GM21825 (cell line): ENCODE measurements around the gene ROCK1.
A peak's percentile ranks its signal among the peaks of the same experiment; 100 is the strongest.

Source experiments
- ATAC-seq: cut with Tn5 transposase; IDR thresholded peaks from one replicate; pipeline ENCODE4 v1.9.1; 2021; ENCODE audit warnings: mild to moderate bottlenecking, moderate library complexity; ENCODE audit not compliant: unreplicated experiment

Gene ROCK1

GRCh38 chr18:21109936-21110712, 1.5 kb downstream of the ROCK1 start:
- ATAC-seq: no peak

GRCh38 chr18:21105936-21106335, 5.7 kb downstream of the ROCK1 start:
- no peak for ATAC-seq

- no peak for ATAC-seq
Measured at GRCh38 chr18:21101172-21101571, 10.4 kb downstream of the ROCK1 start.

- no peak for ATAC-seq
Measured at GRCh38 chr18:21100678-21101077, 10.9 kb downstream of the ROCK1 start.

GRCh38 chr18:21100146-21100545, 11.5 kb downstream of the ROCK1 start:
- ATAC-seq: no peak

- ATAC-seq: peak; percentile 74
Measured at GRCh38 chr18:21099442-21099841, 12.2 kb downstream of the ROCK1 start.

- ATAC-seq: no peak
Measured at GRCh38 chr18:21096760-21097159, 14.9 kb downstream of the ROCK1 start.

GRCh38 chr18:21093133-21093532, 18.5 kb downstream of the ROCK1 start:
- no peak for ATAC-seq

GRCh38 chr18:21090680-21091079, 20.9 kb downstream of the ROCK1 start:
- ATAC-seq: no peak

GRCh38 chr18:21085579-21086166, 25.9 kb downstream of the ROCK1 start:
- no peak for ATAC-seq

- ATAC-seq: no peak
Measured at GRCh38 chr18:21084511-21085078, 27.0 kb downstream of the ROCK1 start.

GRCh38 chr18:21083017-21083416, 28.6 kb downstream of the ROCK1 start:
- ATAC-seq: no peak

- no peak for ATAC-seq
Measured at GRCh38 chr18:21081426-21081825, 30.2 kb downstream of the ROCK1 start.

GRCh38 chr18:21080576-21080975, 31.0 kb downstream of the ROCK1 start:
- ATAC-seq: no peak

- ATAC-seq: no peak
Measured at GRCh38 chr18:21074336-21075323, 37.0 kb downstream of the ROCK1 start.

- ATAC-seq: no peak
Measured at GRCh38 chr18:21073180-21073579, 38.4 kb downstream of the ROCK1 start.

- no peak for ATAC-seq
Measured at GRCh38 chr18:21071071-21071470, 40.5 kb downstream of the ROCK1 start.

- ATAC-seq: no peak
Measured at GRCh38 chr18:21069468-21069867, 42.1 kb downstream of the ROCK1 start.

GRCh38 chr18:21064347-21064746, 47.3 kb downstream of the ROCK1 start:
- ATAC-seq: no peak

GRCh38 chr18:21063011-21063410, 48.6 kb downstream of the ROCK1 start:
- no peak for ATAC-seq

- ATAC-seq: no peak
Measured at GRCh38 chr18:21057112-21057511, 54.5 kb downstream of the ROCK1 start.
